GM23338 (cell line): ENCODE results near the gene PANK3. TPM values are rescaled to one million over a fixed set of nuclear protein-coding genes. Genes with fewer than 3 reads are reported as not detected.

ENCODE experiments used
- ATAC-seq: fragments of 200-7000 bp; cut with Tn5 transposase; 3 replicates; pipeline ENCODE4 v1.9.1; 2020
- DNase-seq: peaks from one replicate; pipeline ENCODE4 v3.0.0-alpha.2; 2015; ENCODE audit warnings: low spot score
- H2AFZ ChIP-seq: fragments of 200-600 bp; sonication (generic); 2 replicates; pipeline ENCODE4 v1.8.0; 2016; ENCODE audit warnings: antibody characterized with exemption, mild to moderate bottlenecking, moderate library complexity
- H3F3A ChIP-seq: fragments of 200-600 bp; sonication (generic); replicated peaks from 2 replicates; pipeline ENCODE4 v1.8.0; 2017; ENCODE audit warnings: antibody characterized with exemption, mixed run types, low read depth
- H3K27ac ChIP-seq: fragments of 200-600 bp; sonication (generic); 2 replicates; pipeline ENCODE4 v1.6.1; 2016; ENCODE audit warnings: low read depth
- H3K27me3 ChIP-seq: fragments of 200-600 bp; sonication (generic); 2 replicates; pipeline ENCODE4 v1.8.0; 2016; ENCODE audit warnings: mild to moderate bottlenecking, mixed run types, moderate library complexity; ENCODE audit not compliant: insufficient read depth
- H3K36me3 ChIP-seq: fragments of 200-600 bp; sonication (generic); 2 replicates; pipeline ENCODE4 v1.8.0; 2016; ENCODE audit warnings: mild to moderate bottlenecking; ENCODE audit not compliant: insufficient read depth
- H3K4me1 ChIP-seq: fragments of 200-600 bp; sonication (generic); 2 replicates; pipeline ENCODE4 v1.8.0; 2016; ENCODE audit warnings: mild to moderate bottlenecking, moderate library complexity; ENCODE audit not compliant: insufficient read depth
- H3K4me2 ChIP-seq: fragments of 200-600 bp; sonication (generic); 2 replicates; pipeline ENCODE4 v1.7.1; 2017; ENCODE audit warnings: mixed run types
- H3K4me3 ChIP-seq: fragments of 200-600 bp; sonication (generic); 2 replicates; pipeline ENCODE4 v1.6.1; 2016; ENCODE audit warnings: mixed run types
- H3K79me2 ChIP-seq: fragments of 200-600 bp; sonication (generic); replicated peaks from 2 replicates; pipeline ENCODE4 v1.8.0; 2017; ENCODE audit warnings: mild to moderate bottlenecking; ENCODE audit not compliant: insufficient read depth
- H3K9me2 ChIP-seq: fragments of 200-600 bp; sonication (generic); 2 replicates; pipeline ENCODE4 v1.8.0; 2017; ENCODE audit not compliant: insufficient read depth
- H4K20me1 ChIP-seq: fragments of 200-600 bp; sonication (generic); replicated peaks from 2 replicates; pipeline ENCODE4 v1.8.0; 2017; ENCODE audit warnings: mild to moderate bottlenecking; ENCODE audit not compliant: insufficient read depth
- H3K27ac Mint-ChIP-seq: 2 replicates; pipeline ENCODE4 v1.8.0; 2020; ENCODE audit warnings: inconsistent platforms, mild to moderate bottlenecking, moderate library complexity, mixed read lengths
- H3K27me3 Mint-ChIP-seq: 3 replicates; pipeline ENCODE4 v1.8.0; 2022; ENCODE audit warnings: low read depth, mild to moderate bottlenecking, moderate library complexity, mixed read lengths, inconsistent platforms; ENCODE audit not compliant: insufficient read depth, poor library complexity
- H3K36me3 Mint-ChIP-seq: 3 replicates; pipeline ENCODE4 v1.8.0; 2021; ENCODE audit warnings: low read depth, mild to moderate bottlenecking, inconsistent platforms, moderate library complexity, mixed read lengths
- H3K4me1 Mint-ChIP-seq: 3 replicates; pipeline ENCODE4 v1.8.0; 2020; ENCODE audit warnings: mild to moderate bottlenecking, inconsistent platforms, mixed read lengths
- H3K4me3 Mint-ChIP-seq: 3 replicates; pipeline ENCODE4 v1.8.0; 2021; ENCODE audit warnings: moderate library complexity, mild to moderate bottlenecking, inconsistent platforms, mixed read lengths
- H3K9me3 Mint-ChIP-seq: 3 replicates; pipeline ENCODE4 v1.8.0; 2020; ENCODE audit warnings: moderate library complexity, mild to moderate bottlenecking, inconsistent platforms, mixed read lengths
- CREB1 ChIP-seq: fragments of 250-450 bp; sonication (Bioruptor Pico); IDR thresholded peaks from 2 replicates; pipeline ENCODE4 v1.5.0; 2020; ENCODE audit warnings: low read depth, mild to moderate bottlenecking, moderate library complexity
- ETS1 ChIP-seq: IDR thresholded peaks from 2 replicates; pipeline ENCODE4 v1.6.1; 2016; ENCODE audit warnings: antibody characterized with exemption
- EZH2 ChIP-seq: fragments of 200-600 bp; sonication (generic); IDR thresholded peaks from one replicate; pipeline ENCODE4 v1.8.0; 2017; ENCODE audit warnings: antibody characterized with exemption, mild to moderate bottlenecking, low read depth; ENCODE audit not compliant: unreplicated experiment
- EZH2phosphoT487 ChIP-seq: fragments of 200-600 bp; sonication (generic); IDR thresholded peaks from one replicate; pipeline ENCODE4 v1.8.1; 2018; ENCODE audit warnings: antibody characterized with exemption; ENCODE audit not compliant: unreplicated experiment
- JUNB ChIP-seq: IDR thresholded peaks from one replicate; pipeline ENCODE4 v1.6.1; 2016; ENCODE audit warnings: antibody characterized with exemption; ENCODE audit not compliant: unreplicated experiment
- NANOG ChIP-seq: IDR thresholded peaks from 2 replicates; pipeline ENCODE4 v1.6.1; 2016; ENCODE audit warnings: antibody characterized with exemption, borderline replicate concordance
- POLR2AphosphoS5 ChIP-seq: IDR thresholded peaks from 2 replicates; pipeline ENCODE4 v1.6.1; 2016; ENCODE audit warnings: antibody characterized with exemption, low read depth
- STAT1 ChIP-seq: IDR thresholded peaks from one replicate; pipeline ENCODE4 v1.6.1; 2016; ENCODE audit warnings: antibody characterized with exemption; ENCODE audit not compliant: unreplicated experiment
- ZNF114 ChIP-seq: fragments of 250-450 bp; sonication (Bioruptor Pico); IDR thresholded peaks from 2 replicates; pipeline ENCODE4 v1.5.0; 2020; ENCODE audit warnings: mild to moderate bottlenecking, moderate library complexity
- polyA plus RNA-seq: library from polyadenylated mRNA; unstranded; fragments of >200 nt; fragmentation: Nextera tagmentation; extraction: Ambion mirVana; gene quantifications from 2 replicates; pipeline ENCODE4 v1.2.1, GENCODE V29; 2016
- total RNA-seq: library from RNA; depleted of rRNA; stranded (reverse); fragments of >200 nt; shearing (Covaris generic); gene quantifications from 2 replicates; pipeline ENCODE4 v1.2.3, GENCODE V29; 2014
- TF ChIP-seq, protein P1 (sequence below): IDR thresholded peaks from one replicate; pipeline ENCODE4 v1.6.1; 2018; ENCODE audit warnings: antibody characterized with exemption; ENCODE audit not compliant: unreplicated experiment

PANK3 gene
- total and polyA plus RNA-seq, 2 experiments from 2014 or later = 17.0 to 91.6 TPM

- Histone ChIP-seq H3F3A (no peaks in the 10 kb centered on the region), H3K36me3 (no peaks in the 10 kb centered on the region), H2AFZ (no peak overlapping the region), H3K79me2 (no peaks in the 10 kb centered on the region), H3K9me2 (no peaks in the 10 kb centered on the region), H3K27me3 (peaks cover 23% of the 10 kb centered on the region), H4K20me1 (no peaks in the 10 kb centered on the region), H3K4me2 (no peak overlapping the region), H3K27ac (no peak overlapping the region), H3K4me3 (no peak overlapping the region), H3K4me1 (no peaks in the 10 kb centered on the region)
- Mint-ChIP-seq H3K27me3 (peaks cover 11% of the 10 kb centered on the region), H3K36me3 (no peaks in the 10 kb centered on the region), H3K4me1 (no peaks in the 10 kb centered on the region), H3K27ac (no peak overlapping the region), H3K9me3 (no peaks in the 10 kb centered on the region), H3K4me3 (no peak overlapping the region)
- no peak for TF ChIP-seq EZH2
- no peak for TF ChIP-seq POLR2AphosphoS5
- no peak for TF ChIP-seq EZH2phosphoT487
- TF ChIP-seq CREB1 (CRISPR knock-in tag) = no peak
- no peak for TF ChIP-seq STAT1
- TF ChIP-seq, protein P1, sequence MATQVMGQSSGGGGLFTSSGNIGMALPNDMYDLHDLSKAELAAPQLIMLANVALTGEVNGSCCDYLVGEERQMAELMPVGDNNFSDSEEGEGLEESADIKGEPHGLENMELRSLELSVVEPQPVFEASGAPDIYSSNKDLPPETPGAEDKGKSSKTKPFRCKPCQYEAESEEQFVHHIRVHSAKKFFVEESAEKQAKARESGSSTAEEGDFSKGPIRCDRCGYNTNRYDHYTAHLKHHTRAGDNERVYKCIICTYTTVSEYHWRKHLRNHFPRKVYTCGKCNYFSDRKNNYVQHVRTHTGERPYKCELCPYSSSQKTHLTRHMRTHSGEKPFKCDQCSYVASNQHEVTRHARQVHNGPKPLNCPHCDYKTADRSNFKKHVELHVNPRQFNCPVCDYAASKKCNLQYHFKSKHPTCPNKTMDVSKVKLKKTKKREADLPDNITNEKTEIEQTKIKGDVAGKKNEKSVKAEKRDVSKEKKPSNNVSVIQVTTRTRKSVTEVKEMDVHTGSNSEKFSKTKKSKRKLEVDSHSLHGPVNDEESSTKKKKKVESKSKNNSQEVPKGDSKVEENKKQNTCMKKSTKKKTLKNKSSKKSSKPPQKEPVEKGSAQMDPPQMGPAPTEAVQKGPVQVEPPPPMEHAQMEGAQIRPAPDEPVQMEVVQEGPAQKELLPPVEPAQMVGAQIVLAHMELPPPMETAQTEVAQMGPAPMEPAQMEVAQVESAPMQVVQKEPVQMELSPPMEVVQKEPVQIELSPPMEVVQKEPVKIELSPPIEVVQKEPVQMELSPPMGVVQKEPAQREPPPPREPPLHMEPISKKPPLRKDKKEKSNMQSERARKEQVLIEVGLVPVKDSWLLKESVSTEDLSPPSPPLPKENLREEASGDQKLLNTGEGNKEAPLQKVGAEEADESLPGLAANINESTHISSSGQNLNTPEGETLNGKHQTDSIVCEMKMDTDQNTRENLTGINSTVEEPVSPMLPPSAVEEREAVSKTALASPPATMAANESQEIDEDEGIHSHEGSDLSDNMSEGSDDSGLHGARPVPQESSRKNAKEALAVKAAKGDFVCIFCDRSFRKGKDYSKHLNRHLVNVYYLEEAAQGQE = no peak
- TF ChIP-seq ETS1 = no peak
- no peak for TF ChIP-seq NANOG
- TF ChIP-seq JUNB = no peak
- DNase-seq = no peak
- no peak for ATAC-seq
These were observed 12.3 kb upstream of the PANK3 start for GRCh38 chr5:168591302-168592013.

- no peaks in the 10 kb centered on the region for H3F3A ChIP-seq
- TF ChIP-seq ZNF114 (CRISPR knock-in tag) = no peak
- Mint-ChIP-seq H3K4me1 (no peaks in the 10 kb centered on the region), H3K9me3 (no peaks in the 10 kb centered on the region), H3K27ac (no peak overlapping the region), H3K4me3 (no peak overlapping the region), H3K27me3 (peaks cover 11% of the 10 kb centered on the region), H3K36me3 (no peaks in the 10 kb centered on the region)
- H2AFZ ChIP-seq = no peak overlapping the region
- H3K27ac ChIP-seq = no peak overlapping the region
- H3K4me1 ChIP-seq = no peaks in the 10 kb centered on the region
- no peak for ATAC-seq
- no peaks in the 10 kb centered on the region for H3K9me2 ChIP-seq
- no peak overlapping the region for H3K4me2 ChIP-seq
- no peaks in the 10 kb centered on the region for H3K79me2 ChIP-seq
- peaks cover 15% of the 10 kb centered on the region; the same call in 1 of the 2 replicates for H3K27me3 ChIP-seq
- no peaks in the 10 kb centered on the region for H4K20me1 ChIP-seq
- no peaks in the 10 kb centered on the region for H3K36me3 ChIP-seq
- no peak overlapping the region for H3K4me3 ChIP-seq
- DNase-seq = no peak
These were observed 11.5 kb upstream of the PANK3 start for GRCh38 chr5:168590666-168591065.
